Panc1 (cell line): ENCODE results near the gene TRERF1. TPM values are rescaled to one million over a fixed set of nuclear protein-coding genes. Genes with fewer than 3 reads are reported as not detected.

Source experiments
- ATAC-seq: fragments of 200-7000 bp; cut with Tn5 transposase; 2 replicates; pipeline ENCODE4 v1.9.1; 2020; ENCODE audit warnings: mild to moderate bottlenecking, moderate library complexity
- BruUV-seq: library from RNA; stranded (reverse); fragments of 400-500 nt; replicated peaks from 2 replicates; lab custom pipeline; 2021; lab: Mats Ljungman, UMichigan
- CTCF ChIA-PET: fragments of 300-600 bp; sonication (Branson Sonifier 250); formaldehyde crosslinking; loops from one replicate; lab custom pipeline; 2022; ENCODE audit warnings: antibody characterized with exemption; lab: Charles Lee
- POLR2A ChIA-PET: fragments of 300-600 bp; sonication (Branson Sonifier 250); formaldehyde crosslinking; loops from one replicate; lab custom pipeline; 2022; ENCODE audit warnings: antibody characterized with exemption; lab: Charles Lee
- DNase-seq: peaks from one replicate; pipeline ENCODE4 v3.0.0-alpha.2; 2010; ENCODE audit warnings: low read depth, low spot score
- H3K27ac ChIP-seq: 2 replicates; pipeline ENCODE4 v1.5.1; 2011; ENCODE audit warnings: mild to moderate bottlenecking, low read length, inconsistent platforms
- H3K27me3 ChIP-seq: fragments of 200-500 bp; sonication (Bioruptor generic); 2 replicates; pipeline ENCODE4 v1.6.0; 2014; ENCODE audit warnings: low read length, inconsistent platforms; ENCODE audit not compliant: control insufficient read depth, insufficient read depth
- H3K36me3 ChIP-seq: fragments of 200-500 bp; sonication (Bioruptor generic); 2 replicates; pipeline ENCODE4 v1.5.1; 2014; ENCODE audit warnings: inconsistent platforms, mild to moderate bottlenecking, low read length, moderate library complexity; ENCODE audit not compliant: control insufficient read depth, insufficient read depth
- H3K4me1 ChIP-seq: 2 replicates; pipeline ENCODE4 v1.5.1; 2011; ENCODE audit warnings: inconsistent platforms, mild to moderate bottlenecking, low read length, moderate library complexity; ENCODE audit not compliant: control insufficient read depth, insufficient read depth
- H3K4me3 ChIP-seq, 2 experiments: 2 replicates each; pipeline ENCODE4 v1.5.1; 2011 to 2012; ENCODE audit warnings: low read depth in 2 of 2, low read length in 2 of 2, mild to moderate bottlenecking in 2 of 2, inconsistent platforms in 1 of 2, moderate library complexity in 1 of 2
- H3K9me3 ChIP-seq: fragments of 200-500 bp; sonication (Bioruptor generic); 2 replicates; pipeline ENCODE4 v1.5.1; 2014; ENCODE audit warnings: low read depth, mild to moderate bottlenecking, inconsistent platforms, low read length, moderate library complexity; ENCODE audit not compliant: control insufficient read depth, insufficient read depth
- POLR2AphosphoS5 ChIP-seq: IDR thresholded peaks from 2 replicates; pipeline ENCODE4 v1.6.1; 2012; ENCODE audit warnings: mild to moderate bottlenecking, low read depth, low read length, moderate library complexity
- SIN3A ChIP-seq: IDR thresholded peaks from 2 replicates; pipeline ENCODE4 v1.6.1; 2012; ENCODE audit warnings: low read depth, mild to moderate bottlenecking, low read length, moderate library complexity, borderline replicate concordance; ENCODE audit not compliant: insufficient read depth
- TCF7L2 ChIP-seq: IDR thresholded peaks from 2 replicates; pipeline ENCODE4 v1.6.1; 2011; ENCODE audit warnings: mild to moderate bottlenecking, low read depth, low read length, inconsistent platforms
- in situ Hi-C: cut with HindIII; loops from 2 replicates; pipeline ENCODE4 v1.10.0; 2016; ENCODE audit warnings: low sequenced_read_pairs, low pct_unique_long_range_greater_than_20kb
- intact Hi-C: fragments of 100-400 bp; cut with micrococcal nuclease; formaldehyde crosslinking; loops from one replicate; pipeline ENCODE4 v1.10.0; 2022; ENCODE audit not compliant: unreplicated experiment
- total RNA-seq: library from RNA; stranded (reverse); gene quantifications from one replicate; pipeline ENCODE4 v1.2.1, GENCODE V29; 2021; ENCODE audit not compliant: unreplicated experiment
- TF ChIP-seq, protein P1 (sequence below), 2 experiments: IDR thresholded peaks; 2 replicates each; pipeline ENCODE4 v1.6.1; 2011 to 2012; ENCODE audit warnings: low read depth in 2 of 2, control low read depth in 1 of 2, low read length in 1 of 2, mild to moderate bottlenecking in 1 of 2, moderate library complexity in 1 of 2; ENCODE audit not compliant: insufficient read depth in 1 of 2
- TF ChIP-seq, protein P2 (sequence below): fragments of 450-650 bp; IDR thresholded peaks from 2 replicates; pipeline ENCODE4 v1.5.1; 2017; ENCODE audit warnings: mild to moderate bottlenecking

The TRERF1 gene
- total RNA-seq, 1 experiment from 2014 or later: 30.6 TPM

DNA sequence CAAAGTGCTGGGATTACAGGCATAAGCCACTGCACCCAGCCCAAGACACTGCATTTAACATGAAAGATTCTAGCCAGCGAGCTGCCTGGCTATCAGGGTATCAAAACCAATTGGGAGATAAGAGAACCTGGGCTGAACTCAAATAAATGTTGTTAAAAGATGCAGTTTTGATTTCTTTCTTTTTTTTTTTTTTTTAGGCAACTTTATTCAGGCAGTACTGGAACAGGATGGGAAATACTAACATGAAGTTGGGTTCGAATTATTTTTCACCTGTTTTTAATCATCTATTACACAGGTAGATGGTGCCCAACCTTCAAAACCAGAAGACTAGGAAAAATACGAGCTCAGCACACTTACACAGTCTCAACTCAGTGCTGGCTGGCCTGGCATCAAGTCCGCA, 63.7 kb downstream of the TRERF1 start:
- intact Hi-C loops: no loop called here
- ChIA-PET POLR2A (no interaction called here), CTCF (no interaction called here)
- H3K4me3 ChIP-seq: no peak overlapping the region
- DNase-seq: no peak
- no peaks in the 10 kb centered on the region for H3K27me3 ChIP-seq
- no TSS peak for BruUV-seq
- no peak for ATAC-seq
- in situ Hi-C loops: no loop called here
- H3K9me3 ChIP-seq: no peaks in the 10 kb centered on the region
- TF ChIP-seq, protein P1, sequence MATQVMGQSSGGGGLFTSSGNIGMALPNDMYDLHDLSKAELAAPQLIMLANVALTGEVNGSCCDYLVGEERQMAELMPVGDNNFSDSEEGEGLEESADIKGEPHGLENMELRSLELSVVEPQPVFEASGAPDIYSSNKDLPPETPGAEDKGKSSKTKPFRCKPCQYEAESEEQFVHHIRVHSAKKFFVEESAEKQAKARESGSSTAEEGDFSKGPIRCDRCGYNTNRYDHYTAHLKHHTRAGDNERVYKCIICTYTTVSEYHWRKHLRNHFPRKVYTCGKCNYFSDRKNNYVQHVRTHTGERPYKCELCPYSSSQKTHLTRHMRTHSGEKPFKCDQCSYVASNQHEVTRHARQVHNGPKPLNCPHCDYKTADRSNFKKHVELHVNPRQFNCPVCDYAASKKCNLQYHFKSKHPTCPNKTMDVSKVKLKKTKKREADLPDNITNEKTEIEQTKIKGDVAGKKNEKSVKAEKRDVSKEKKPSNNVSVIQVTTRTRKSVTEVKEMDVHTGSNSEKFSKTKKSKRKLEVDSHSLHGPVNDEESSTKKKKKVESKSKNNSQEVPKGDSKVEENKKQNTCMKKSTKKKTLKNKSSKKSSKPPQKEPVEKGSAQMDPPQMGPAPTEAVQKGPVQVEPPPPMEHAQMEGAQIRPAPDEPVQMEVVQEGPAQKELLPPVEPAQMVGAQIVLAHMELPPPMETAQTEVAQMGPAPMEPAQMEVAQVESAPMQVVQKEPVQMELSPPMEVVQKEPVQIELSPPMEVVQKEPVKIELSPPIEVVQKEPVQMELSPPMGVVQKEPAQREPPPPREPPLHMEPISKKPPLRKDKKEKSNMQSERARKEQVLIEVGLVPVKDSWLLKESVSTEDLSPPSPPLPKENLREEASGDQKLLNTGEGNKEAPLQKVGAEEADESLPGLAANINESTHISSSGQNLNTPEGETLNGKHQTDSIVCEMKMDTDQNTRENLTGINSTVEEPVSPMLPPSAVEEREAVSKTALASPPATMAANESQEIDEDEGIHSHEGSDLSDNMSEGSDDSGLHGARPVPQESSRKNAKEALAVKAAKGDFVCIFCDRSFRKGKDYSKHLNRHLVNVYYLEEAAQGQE (IDR thresholded peaks at IDR 0.05; ENCODE audit: insufficient read depth in 1 of 2, low read depth in 2 of 2, low read length in 1 of 2): no peak
- TF ChIP-seq POLR2AphosphoS5 (no peak), SIN3A (no peak), TCF7L2 (no peak)
- TF ChIP-seq, protein P2, sequence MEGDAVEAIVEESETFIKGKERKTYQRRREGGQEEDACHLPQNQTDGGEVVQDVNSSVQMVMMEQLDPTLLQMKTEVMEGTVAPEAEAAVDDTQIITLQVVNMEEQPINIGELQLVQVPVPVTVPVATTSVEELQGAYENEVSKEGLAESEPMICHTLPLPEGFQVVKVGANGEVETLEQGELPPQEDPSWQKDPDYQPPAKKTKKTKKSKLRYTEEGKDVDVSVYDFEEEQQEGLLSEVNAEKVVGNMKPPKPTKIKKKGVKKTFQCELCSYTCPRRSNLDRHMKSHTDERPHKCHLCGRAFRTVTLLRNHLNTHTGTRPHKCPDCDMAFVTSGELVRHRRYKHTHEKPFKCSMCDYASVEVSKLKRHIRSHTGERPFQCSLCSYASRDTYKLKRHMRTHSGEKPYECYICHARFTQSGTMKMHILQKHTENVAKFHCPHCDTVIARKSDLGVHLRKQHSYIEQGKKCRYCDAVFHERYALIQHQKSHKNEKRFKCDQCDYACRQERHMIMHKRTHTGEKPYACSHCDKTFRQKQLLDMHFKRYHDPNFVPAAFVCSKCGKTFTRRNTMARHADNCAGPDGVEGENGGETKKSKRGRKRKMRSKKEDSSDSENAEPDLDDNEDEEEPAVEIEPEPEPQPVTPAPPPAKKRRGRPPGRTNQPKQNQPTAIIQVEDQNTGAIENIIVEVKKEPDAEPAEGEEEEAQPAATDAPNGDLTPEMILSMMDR: no peak
- peaks cover 12% of the 10 kb centered on the region for H3K4me1 ChIP-seq
- no peak overlapping the region for H3K27ac ChIP-seq
- no peaks in the 10 kb centered on the region for H3K36me3 ChIP-seq

DNA sequence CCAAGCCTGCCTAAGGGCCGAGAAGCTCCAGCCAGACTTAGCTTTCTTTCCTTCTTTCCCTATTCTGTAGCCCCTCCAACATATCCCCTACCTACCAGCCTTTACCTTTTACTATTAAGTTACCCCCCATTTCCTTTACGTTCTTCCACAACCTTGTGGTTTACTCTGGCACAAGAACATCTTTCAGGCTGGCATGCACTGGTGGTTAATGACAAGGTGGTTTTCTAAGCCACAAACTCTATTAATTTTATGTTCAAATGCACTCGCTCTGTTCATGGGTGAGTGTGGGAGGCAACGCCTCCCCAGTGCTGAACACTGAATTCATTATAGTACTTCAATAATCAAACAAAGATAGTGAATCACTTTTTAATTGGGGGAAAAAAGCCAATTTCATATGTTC, 64.4 kb downstream of the TRERF1 start:
- ATAC-seq: no peak
- no TSS peak for BruUV-seq
- Histone ChIP-seq H3K9me3 (no peaks in the 10 kb centered on the region), H3K27me3 (no peaks in the 10 kb centered on the region), H3K4me3 (no peak overlapping the region), H3K36me3 (no peaks in the 10 kb centered on the region), H3K27ac (no peak overlapping the region), H3K4me1 (peaks cover 10% of the 10 kb centered on the region; the same call in 1 of the 2 replicates)
- no peak for DNase-seq
- TF ChIP-seq, protein P2: no peak
- TF ChIP-seq, protein P1 (IDR thresholded peaks at IDR 0.05; ENCODE audit: insufficient read depth in 1 of 2, low read depth in 2 of 2, low read length in 1 of 2): no peak
- no peak for TF ChIP-seq SIN3A
- no peak for TF ChIP-seq TCF7L2
- no peak for TF ChIP-seq POLR2AphosphoS5
- intact Hi-C loops: no loop called here
- ChIA-PET POLR2A (no interaction called here), CTCF (no interaction called here)
- in situ Hi-C loops: no loop called here
